ENCODE data around the gene TCAIM.
"Not testable (repeated sequence)": the region's sequence is repeated elsewhere in the genome, so short reads cannot be mapped to it uniquely, and the experiment has no call there.

The TCAIM gene

DNA sequence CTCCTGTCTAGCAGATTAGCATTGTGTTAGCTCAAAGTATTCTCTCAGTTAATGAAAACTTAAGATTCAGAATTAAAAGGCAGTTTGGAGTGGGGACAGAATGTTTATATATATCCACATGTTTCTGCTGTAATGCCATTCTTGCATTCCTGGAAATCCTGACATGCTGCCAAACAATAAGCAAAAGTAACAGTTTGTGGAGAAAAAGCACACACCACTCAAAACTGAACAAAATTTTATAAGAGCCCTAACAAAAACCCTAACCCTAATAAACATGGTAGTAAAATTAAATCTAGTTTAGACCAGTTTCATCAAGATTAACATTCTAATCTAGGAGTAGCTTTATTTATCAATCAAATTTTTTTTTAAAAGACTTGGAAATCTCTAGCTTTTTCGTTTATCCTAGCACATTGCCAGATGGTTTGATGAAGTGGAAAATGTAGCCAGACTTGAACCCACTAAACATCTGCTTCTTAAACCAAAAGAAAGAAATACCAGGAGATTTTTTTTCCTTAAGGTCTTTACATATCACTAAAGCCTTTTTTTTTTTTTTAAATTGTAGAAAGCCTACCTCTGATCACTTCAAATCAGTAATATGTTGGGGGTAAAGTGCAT lies 3.7 kb downstream of the TCAIM start:
- DNase-seq (ENCODE audit: low read depth in 1 of 2, low spot score in 1 of 2) = no peak

DNA sequence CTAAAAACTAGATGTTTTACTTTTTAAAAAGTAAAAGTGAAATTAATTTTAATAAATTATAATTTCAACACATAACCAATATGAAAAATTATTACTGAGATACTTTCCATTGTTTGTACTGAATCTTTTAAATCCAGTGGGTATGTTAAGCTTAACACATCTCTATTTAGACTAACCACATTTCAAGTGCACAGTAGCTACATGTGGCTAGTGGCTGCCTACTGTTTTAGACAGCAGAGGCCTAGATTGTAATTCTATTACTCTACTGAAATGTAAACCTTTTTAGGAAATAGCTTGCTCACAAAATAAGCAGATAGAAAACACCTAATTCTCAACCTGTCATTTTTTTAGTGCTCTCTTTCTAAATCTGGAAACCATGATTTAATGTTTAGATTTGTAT lies 4.9 kb downstream of the TCAIM start:
- DNase-seq (ENCODE audit: low read depth in 1 of 2, low spot score in 1 of 2) = no peak

DNA sequence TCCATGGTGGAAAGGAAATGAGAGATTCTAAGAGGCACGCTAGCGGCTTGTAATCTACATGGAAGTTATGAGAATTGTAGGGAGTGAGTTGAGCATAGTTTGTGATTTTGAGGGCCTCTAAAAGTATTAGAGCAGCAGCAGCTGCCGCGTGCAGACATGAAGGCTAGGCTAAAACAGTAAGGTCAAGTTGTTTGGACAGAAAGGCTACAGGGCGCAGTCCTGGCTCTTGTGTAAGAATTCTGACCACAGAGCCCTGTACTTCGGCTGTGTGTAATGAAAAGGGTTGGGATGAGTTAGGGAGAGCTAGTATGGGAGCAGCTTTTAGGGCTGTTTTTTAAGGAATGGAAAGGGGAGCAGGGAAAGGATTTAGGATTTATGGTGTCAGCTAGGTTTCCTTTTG lies 8.0 kb downstream of the TCAIM start:
- DNase-seq (ENCODE audit: low read depth in 1 of 2, low spot score in 1 of 2) = not testable (repeated sequence)

DNA sequence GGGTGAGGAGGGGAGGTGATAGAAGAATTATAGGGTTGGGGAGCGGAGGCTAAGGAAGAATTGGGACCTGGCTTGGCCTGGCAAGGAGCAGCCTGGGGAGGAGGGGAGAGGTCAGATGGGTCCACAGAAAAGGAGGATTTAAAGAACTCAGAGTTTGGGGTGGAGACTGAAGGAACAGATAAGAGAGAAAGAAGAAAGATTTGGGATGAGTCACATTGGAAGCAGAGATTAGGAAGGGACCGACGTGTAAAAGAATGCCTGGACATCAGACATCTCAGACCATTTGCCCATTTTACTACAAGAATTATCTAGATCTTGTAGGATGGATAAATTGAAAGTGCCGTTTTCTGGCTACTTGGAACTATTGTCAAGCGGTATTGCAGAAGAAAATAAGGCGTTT lies 10.4 kb downstream of the TCAIM start:
- DNase-seq (ENCODE audit: low read depth in 1 of 2, low spot score in 1 of 2) = no peak

DNA sequence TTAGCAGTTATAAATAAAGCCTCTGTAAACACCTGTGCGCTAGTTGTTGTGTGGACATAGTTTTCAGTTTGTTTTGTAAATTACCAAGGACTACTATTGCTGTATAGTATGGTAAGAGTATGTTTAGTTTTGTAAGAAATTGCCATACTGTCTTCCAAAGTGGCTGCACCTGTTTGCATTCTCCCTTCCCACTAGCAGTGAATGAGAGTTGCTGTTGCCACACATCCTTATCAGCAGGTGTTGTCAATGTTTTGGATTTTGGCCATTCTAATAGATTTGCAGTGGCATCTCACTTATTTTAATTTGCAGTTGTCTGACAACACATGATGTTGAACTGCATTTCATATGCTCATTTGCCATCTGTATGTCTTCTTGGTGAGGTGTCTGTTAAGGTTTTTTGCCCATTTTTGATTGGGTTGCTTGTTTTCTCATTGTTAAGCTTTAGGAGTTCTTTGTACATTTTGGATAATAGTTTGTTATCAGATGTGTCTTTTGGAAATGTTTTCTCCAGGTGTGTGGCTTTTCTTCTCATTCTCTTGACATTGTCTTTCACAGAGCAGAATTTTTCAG lies 14.9 kb downstream of the TCAIM start:
- no peak for DNase-seq (ENCODE audit: low read depth in 1 of 2, low spot score in 1 of 2)

DNA sequence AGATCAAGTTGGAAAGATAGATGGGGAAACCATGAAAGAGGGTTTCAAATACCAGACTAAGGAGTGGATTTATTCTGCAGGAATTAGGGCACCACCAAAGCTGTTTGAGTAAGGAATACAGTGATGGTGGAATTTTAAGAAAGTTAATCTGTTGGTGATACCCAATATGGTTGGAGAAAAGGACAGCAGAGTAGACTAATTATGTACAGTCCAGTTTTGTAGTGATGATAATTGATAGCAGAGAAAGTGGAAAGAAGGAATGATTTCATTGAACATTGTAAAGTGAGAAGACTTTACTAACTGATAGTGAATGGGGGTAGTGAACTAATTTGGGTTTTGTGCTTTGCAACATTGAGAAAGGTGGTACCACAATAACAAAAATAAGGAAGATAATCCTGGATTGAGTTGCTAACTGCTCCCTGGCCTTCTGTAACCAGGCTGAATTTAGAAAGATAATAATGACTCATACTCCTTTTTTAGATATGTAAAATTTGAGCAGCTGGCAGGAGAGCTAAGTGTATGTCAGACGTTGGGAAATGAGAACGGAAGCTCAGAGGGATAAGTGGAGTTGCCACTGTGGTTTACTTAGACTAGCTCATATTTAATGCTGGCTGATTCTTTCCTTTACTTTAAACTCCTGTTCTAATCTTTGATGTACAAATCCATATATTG lies 16.9 kb downstream of the TCAIM start:
- DNase-seq (ENCODE audit: low read depth in 1 of 2, low spot score in 1 of 2) = no peak

DNA sequence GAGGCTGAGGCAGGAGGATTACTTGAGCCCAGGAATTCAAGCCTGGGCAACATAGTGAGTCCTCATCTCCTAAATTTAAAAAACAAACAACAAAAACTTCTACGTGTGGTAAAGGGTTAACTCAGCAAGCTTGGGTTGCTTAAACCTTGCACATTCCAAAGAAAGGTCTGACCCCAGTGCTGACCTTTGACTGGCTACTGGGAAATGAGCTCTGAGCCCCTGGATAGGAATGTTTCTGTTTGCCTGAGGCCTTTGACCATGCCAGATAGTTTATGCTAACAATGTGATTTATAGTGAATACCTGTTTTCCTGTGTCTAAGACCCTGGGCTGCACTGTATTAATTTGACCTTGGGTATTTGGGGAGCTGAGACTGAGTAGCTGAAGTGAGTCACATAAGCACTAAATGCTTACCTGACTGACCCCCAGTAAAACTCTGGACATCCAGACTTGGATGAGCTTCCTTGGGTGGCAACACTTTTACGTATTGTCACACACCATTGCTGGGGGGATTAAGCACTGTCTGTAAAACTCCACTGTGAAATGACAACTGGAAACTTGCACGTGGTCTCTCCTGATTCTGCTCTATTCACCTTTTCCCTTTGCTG lies 20.7 kb downstream of the TCAIM start:
- no peak for DNase-seq (ENCODE audit: low read depth in 1 of 2, low spot score in 1 of 2)

DNA sequence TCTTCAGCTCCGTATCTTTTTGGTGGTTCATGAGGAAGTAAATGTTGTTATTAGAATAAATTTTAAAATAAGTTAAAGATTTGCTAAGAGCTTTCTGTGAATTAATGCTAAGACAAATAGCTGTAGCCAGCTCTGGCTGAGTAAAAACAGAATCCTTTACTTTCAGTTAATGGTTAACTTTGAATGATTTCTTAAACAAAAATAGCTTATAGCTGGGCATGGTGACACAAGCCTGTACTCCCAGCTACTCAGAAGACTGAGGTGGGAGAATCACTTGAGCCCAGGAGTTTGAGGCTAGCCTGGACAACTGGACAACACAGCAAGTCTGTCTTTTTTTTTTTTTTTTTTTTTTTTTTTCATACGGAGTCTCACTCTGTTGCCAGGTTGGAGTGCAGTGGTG lies 25.0 kb downstream of the TCAIM start:
- DNase-seq (ENCODE audit: low read depth in 1 of 2, low spot score in 1 of 2) = no peak

DNA sequence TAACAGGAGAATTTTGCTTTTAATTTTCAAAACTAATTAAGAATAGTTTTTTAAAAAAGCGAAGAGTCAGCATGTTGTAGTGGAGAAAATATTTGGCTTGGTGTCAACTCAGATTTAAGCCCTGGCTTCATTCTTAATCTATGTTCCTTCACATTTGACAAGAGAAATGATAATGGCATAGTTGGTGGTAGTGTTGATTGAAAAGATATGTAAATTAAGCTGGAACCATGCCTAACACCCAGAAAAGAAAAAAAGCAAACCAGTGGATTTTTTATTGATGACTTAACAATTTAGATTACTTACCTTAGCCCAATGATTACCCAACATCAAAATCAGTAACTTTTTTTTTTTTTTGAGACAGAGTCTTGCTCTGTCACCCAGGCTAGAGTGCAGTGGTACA lies 27.4 kb downstream of the TCAIM start:
- DNase-seq (ENCODE audit: low read depth in 1 of 2, low spot score in 1 of 2) = no peak

DNA sequence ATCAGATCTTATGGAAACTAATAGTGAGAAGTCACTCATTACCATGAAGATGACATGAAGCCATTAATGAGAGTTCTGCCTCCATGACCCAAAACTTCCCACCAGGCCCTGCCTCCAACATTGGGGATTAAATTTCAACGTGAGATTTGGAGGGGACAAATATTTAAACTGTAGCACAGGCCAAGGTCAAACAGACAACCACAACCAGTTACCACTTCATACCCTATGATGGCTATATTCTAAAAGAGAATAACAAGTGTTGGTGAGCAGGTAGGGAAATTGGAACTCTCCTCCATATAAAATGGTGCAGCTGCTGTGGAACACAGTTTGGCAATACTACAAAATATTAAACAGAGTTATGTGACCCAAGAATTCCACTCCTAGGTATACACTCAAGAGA lies 36.9 kb downstream of the TCAIM start:
- no peak for DNase-seq (ENCODE audit: low read depth in 1 of 2, low spot score in 1 of 2)

DNA sequence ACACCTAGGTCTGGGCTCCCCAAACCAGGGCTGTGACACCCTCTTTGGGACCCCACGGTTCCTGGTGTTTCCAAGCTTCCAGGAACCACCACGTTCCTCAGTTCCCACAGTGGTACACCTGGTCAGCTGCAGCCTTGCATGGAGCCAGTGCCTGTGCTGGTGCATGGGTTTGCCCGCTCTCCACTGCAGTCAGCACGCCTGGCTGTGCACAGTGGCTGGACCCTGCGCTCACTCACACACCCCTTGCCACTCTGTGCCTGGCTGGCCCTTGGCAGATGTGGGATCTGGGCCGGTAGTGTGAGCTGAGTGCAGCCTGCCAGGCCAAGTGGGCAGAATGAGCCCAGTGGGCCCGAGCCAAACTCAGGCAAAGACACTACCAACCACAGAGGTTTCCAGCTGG lies 48.8 kb downstream of the TCAIM start:
- DNase-seq (ENCODE audit: low read depth in 1 of 2, low spot score in 1 of 2) = no peak

DNA sequence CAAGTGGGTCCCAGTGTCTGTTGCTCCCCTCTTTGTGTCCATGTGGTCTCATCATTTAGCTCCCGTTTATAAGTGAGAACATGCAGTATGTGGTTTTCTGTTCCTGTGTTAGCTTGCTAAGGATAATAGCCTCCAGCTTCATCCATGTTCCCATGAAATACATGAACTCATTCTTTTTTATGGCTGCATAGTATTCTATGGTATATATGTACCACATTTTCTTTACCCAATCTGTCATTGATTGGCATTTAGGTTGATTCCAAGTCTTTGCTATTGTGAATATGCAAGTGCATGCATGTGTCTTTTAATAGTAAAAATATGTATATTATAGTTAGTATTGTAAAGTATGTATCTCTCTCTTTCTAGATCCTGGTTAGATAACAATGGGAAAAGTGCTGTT lies 53.9 kb downstream of the TCAIM start:
- no peak for DNase-seq (ENCODE audit: low read depth in 1 of 2, low spot score in 1 of 2)

DNA sequence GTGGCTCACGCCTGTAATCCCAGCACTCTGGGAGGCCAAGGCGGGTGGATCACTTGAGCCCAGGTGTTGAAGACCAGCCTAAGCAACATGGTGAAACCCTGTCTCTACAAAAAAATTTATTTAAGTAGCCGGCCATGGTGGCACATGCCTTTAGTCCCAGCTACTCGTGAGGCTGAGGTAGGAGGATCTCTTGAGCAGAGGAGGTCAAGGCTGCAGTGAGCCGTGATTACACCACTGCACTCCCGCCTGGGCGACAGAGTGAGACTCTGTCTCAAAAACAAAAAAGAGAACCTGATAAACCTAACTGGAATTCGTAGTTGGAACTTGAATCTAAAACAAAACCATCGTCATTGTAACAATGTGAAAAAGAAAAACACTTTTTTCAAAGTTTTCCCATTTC lies 57.1 kb downstream of the TCAIM start:
- DNase-seq (ENCODE audit: low read depth in 1 of 2, low spot score in 1 of 2) = no peak

DNA sequence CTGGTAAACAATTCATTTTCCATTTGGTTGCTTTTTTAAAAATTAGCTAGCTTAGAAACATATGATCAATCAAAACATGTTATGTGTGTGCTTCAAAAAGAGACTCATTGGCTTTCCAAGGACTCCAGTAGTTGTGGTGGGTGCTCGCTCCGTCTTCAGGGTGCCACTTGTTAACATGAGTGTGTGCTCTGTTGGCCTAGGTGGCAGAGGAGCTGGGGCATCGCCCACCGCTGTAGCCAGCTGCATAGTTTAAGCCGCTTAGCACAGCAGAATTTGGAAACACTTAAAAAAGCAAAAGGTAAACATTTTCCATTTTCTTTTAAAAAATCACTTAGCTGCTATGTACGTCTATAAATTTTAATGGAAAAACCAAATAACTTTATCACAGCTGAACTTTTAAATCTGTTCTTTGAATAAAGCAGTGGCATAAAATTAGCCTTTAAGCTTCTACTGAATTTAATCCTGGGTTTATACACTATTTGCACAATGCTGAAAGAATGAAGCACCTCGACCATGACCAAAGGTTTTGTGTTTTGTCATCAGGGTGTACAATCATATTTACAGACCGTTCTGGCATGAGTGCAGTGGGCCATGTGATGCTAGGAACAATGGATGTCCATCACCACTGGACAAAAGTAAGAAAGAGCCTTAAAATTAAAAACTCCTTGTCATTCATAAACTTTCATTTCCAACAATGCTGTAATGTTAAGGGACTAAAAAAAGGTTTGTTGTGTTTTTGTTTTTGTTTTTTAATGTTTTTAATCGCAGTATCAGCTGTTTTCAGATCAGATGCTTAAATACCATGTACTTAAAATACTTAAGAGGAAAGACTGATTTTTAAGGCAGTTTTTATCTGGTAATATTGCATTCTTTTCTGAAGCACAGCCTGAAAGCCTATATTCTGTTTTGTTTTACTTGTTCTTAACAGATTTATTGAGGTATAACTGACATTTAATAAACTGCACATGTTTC lies 57.9 kb downstream of the TCAIM start:
- DNase-seq (ENCODE audit: low read depth in 1 of 2, low spot score in 1 of 2) = no peak

DNA sequence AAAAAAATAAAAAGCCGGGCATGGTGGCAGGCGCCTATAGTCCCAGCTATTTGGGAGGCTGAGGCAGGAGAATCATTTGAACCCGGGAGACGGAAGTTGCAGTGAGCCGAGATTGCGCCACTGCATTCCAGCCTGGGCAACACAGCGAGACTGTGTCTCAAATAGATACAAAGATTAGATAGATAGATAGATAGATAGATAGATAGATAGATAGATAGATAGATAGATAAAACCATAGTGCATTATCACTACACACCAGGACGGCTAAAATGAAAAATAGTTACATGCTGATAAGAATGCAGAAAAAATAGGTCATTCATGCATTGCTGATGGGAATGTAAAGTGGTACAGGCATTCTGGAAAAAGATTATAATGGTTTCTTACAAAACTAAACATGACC lies 59.7 kb downstream of the TCAIM start:
- DNase-seq (ENCODE audit: low read depth in 1 of 2, low spot score in 1 of 2) = not testable (repeated sequence)

DNA sequence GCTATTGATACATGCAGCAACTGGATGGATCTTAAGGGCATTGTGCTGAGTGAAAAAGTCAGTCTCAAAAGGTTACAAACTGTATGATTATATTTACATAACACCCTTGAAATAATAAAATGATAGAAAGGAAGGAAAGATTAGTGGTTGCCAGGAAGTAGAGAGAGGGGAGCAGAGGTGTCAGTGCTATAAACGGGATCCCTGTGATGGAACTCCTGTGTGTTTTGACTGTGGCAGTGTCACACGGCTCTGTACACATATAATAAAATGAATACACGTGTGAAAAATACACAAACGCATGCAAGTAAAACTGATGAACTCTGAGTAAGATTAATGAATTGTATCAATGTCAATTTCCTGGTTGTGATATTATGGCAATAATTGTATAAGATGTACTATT lies 60.3 kb downstream of the TCAIM start:
- no peak for DNase-seq (ENCODE audit: low read depth in 1 of 2, low spot score in 1 of 2)

DNA sequence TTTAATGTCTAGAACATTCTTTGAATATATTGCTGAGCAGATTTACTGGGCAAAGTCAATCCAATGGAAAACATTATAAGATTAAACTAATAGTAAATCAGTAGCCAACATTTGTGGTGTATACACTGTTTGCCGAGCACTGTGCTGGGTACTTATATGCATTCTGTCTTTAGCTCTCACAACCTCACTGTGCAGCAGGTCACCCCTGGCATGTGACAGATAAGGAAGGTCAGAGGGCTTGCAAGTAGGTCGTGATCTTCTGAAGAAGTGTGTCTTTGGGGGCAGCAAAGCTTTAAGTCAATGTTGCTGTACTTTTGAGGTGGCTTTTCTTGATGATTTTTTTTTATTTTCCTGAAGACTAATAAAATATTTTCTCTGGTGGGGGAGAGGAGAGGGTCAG lies 62.2 kb downstream of the TCAIM start:
- no peak for DNase-seq (ENCODE audit: low read depth in 1 of 2, low spot score in 1 of 2)

DNA sequence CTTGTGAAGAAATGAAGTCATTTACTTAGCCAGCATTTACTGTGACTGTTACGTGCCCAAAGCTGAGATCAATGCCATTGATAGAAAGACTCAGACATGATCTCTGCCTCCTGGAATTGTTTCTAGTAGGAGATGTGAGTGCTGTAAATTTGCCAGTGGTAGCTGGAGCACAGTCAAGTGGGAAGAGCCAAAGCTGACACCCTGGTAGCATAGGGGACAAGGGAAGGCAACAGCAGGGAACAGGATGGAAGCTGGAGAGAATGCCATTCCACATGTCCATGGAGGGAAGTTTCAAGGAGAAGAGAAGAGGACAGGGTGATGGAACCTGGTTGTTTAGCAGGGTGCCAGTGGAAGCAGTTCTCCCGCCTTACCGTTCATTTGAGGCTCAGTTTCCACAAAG lies 64.0 kb downstream of the TCAIM start:
- no peak for DNase-seq (ENCODE audit: low read depth in 1 of 2, low spot score in 1 of 2)

DNA sequence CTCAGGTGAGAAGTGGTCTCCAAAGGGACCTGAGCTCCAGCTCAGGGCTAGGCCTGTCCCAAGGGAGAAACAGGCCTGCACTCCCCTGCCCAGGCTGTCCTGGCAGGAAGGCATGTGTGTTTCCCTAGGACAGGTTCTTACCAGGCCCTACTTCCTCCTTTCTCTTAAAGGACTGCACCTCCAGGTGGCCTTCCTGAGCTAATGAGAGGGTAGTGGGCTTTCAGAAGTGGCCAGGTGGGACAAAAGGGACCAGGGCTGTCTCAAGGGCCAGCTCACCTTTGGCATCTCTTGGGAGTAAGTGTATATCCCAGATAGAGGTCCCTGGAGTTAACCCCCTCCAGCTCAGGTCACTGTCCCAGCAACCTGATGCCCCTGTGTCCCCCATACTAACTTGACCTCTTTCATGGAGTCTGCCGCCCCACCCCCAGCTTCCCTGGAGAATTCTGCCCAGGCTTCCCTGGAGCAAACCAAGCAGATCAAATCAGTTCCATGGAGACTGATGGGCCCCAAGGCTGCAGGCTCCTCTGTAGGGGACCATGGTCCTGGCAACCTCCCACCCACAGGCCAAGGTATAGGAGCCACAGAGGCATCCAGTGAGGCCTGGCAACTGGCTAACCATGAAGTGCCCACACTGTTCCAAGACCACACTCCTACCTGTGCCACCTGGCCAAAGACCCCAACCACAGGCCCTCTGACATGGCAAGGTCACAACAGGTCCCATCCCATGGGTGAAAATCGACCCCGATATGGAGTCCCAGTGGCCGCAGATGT lies 71.3 kb downstream of the TCAIM start:
- DNase-seq (ENCODE audit: low read depth in 1 of 2, low spot score in 1 of 2) = no peak

DNA sequence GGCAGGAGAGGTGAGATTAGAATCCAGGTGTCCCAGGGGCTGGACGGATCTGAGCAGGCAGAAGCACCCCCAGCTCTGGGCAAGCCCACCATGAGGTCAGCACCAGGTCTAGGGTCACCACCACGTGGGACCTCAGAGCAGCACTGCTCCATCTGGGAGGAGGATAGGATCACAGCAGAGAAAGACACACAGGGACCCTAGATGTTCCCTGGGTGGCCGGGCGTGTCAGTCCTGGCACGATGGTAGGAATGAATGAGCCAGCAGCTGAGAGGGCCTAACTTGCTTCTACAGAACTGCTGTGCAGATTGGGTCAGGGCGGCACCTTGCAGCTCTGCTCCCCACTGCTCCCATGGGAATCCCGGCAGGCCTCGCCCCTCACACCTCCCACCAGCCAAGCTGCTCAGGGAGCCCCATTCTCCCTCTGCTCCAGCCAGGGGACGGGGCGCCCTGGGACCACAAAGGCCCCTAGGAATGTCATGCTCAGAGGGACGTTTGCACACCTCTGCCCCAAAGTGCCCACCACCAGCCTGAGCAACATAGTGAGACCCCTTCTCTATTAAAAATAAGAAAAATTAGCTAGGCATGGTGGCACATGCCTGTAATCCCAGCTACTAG lies 72.6 kb downstream of the TCAIM start:
- DNase-seq (ENCODE audit: low read depth in 1 of 2, low spot score in 1 of 2) = no peak

Measured in activated CD4-positive, alpha-beta T cell treated with anti-CD3 and anti-CD28 coated beads, Interleukin-2, amount 50 U/mL, for 24 hours (primary cell).